Nephron (organoid): ENCODE data around the gene KCNAB1.

Experiments used
- H3K27ac Mint-ChIP-seq, 3 experiments: 2 replicates each; pipeline ENCODE4 v1.8.0; 2020; ENCODE audit warnings: mixed read lengths in 3 of 3, mild to moderate bottlenecking in 2 of 3, moderate library complexity in 1 of 3
- H3K27me3 Mint-ChIP-seq: 2 replicates; pipeline ENCODE4 v1.8.0; 2021; ENCODE audit warnings: low read depth, mild to moderate bottlenecking, moderate library complexity, mixed read lengths
- H3K36me3 Mint-ChIP-seq: 2 replicates; pipeline ENCODE4 v1.8.0; 2020; ENCODE audit warnings: low read depth, mixed read lengths
- H3K4me1 Mint-ChIP-seq: 2 replicates; pipeline ENCODE4 v1.8.0; 2020; ENCODE audit warnings: mixed read lengths
- H3K4me3 Mint-ChIP-seq, 3 experiments: 2 replicates each; pipeline ENCODE4 v1.8.0; 2020; ENCODE audit warnings: mild to moderate bottlenecking in 3 of 3, mixed read lengths in 3 of 3, moderate library complexity in 2 of 3
- H3K9me3 Mint-ChIP-seq: 2 replicates; pipeline ENCODE4 v1.8.0; 2020; ENCODE audit warnings: mixed read lengths
- TF ChIP-seq, protein P1 (sequence below), 3 experiments: fragments of 200-600 bp; sonication (generic); IDR thresholded peaks; one replicate each; pipeline ENCODE4 v1.5.0; 2021; ENCODE audit warnings: antibody characterized with exemption in 3 of 3; ENCODE audit not compliant: unreplicated experiment in 3 of 3

Gene KCNAB1

DNA sequence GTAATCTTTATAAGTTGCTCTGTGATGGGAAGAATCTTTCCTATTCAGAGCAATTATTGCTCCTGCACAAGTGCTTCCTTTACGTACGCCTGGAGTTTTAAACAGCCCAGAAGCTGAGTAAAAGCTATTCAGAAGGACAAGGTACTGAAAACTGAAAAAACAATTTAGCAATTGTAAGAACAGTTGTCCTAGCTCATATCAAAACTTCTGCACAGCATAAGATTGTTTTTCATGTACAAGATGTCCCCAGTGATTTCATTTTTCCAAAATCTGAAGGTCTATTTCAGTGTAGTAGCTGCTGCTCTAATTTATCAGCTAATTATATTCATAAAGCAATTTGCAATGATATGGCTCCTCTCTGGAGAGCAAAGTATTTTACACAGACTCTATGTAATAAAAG is 23.7 kb downstream of the KCNAB1 start:
- no peak overlapping the region for H3K4me3 Mint-ChIP-seq
- peaks cover 10% of the 10 kb centered on the region for H3K4me1 Mint-ChIP-seq
- TF ChIP-seq, protein P1, sequence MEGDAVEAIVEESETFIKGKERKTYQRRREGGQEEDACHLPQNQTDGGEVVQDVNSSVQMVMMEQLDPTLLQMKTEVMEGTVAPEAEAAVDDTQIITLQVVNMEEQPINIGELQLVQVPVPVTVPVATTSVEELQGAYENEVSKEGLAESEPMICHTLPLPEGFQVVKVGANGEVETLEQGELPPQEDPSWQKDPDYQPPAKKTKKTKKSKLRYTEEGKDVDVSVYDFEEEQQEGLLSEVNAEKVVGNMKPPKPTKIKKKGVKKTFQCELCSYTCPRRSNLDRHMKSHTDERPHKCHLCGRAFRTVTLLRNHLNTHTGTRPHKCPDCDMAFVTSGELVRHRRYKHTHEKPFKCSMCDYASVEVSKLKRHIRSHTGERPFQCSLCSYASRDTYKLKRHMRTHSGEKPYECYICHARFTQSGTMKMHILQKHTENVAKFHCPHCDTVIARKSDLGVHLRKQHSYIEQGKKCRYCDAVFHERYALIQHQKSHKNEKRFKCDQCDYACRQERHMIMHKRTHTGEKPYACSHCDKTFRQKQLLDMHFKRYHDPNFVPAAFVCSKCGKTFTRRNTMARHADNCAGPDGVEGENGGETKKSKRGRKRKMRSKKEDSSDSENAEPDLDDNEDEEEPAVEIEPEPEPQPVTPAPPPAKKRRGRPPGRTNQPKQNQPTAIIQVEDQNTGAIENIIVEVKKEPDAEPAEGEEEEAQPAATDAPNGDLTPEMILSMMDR (IDR thresholded peaks at IDR 0.05; ENCODE audit: unreplicated experiment in 3 of 3), result no peak
- peak overlapping the region in 2 of 3 experiments; percentile 29 to 33 for H3K27ac Mint-ChIP-seq
- H3K27me3 Mint-ChIP-seq, result no peaks in the 10 kb centered on the region
- H3K36me3 Mint-ChIP-seq, result no peaks in the 10 kb centered on the region
- no peaks in the 10 kb centered on the region for H3K9me3 Mint-ChIP-seq

DNA sequence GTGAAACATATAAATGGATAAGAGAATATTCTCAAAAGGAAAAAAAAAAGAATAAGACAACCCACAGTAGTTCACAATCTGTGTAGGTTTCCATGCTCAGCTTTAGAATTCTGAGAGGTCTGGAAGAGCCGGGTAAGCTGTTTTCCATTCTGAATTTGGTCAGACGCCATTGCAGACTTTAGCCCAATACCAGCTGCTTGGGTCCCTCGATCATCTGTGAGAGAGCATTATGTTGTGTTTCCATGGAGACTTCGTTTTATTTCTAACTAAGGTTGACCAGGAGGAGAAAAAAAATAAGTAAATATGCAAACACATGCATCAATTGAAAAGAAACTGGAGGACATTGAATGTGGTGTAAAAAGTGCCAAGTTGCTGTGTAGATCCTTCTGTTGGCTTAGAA is 25.5 kb downstream of the KCNAB1 start:
- TF ChIP-seq, protein P1 (IDR thresholded peaks at IDR 0.05; ENCODE audit: unreplicated experiment in 3 of 3), result no peak

DNA sequence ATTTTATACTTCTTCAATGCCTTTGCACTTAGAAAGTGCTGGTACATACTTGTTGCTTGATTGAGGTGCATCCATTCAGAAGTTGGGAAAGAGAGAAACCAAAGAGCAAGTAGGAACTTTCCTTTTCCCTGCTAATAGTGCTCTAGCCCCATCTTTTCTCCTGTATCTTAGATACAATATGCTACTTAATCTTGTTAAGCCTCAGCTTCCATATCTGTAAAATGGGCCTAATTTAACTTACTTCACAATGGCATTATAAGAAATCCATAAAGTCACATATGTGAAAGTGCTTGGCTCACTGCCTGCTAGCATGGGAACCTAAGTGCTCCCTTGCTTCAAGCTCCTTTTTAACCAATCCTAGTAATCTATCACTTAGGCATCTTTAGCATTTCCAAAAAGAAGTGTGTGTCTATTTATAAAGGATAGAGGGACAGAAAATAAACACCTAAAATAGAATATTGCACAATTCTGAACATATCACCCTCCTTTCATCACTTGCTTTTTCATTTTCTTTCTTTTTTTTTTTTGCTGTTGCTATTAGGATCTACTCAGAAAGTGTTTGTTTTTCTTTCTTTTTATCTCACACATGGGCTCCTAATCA is 28.1 kb downstream of the KCNAB1 start:
- Mint-ChIP-seq H3K27ac (peak overlapping the region; percentile 91 to 95 (median 93)), H3K9me3 (no peaks in the 10 kb centered on the region), H3K4me3 (no peak overlapping the region), H3K27me3 (no peaks in the 10 kb centered on the region), H3K4me1 (peaks cover 35% of the 10 kb centered on the region), H3K36me3 (no peaks in the 10 kb centered on the region)
- TF ChIP-seq, protein P1 (IDR thresholded peaks at IDR 0.05; ENCODE audit: unreplicated experiment in 3 of 3), result no peak

More for the DNA sequence above, 25.5 kb downstream of the KCNAB1 start:
- H3K9me3 Mint-ChIP-seq, result no peaks in the 10 kb centered on the region
- H3K27ac Mint-ChIP-seq, result peak overlapping the region in 1 of 3 experiments; percentile 12
- no peak overlapping the region for H3K4me3 Mint-ChIP-seq
- no peaks in the 10 kb centered on the region for H3K36me3 Mint-ChIP-seq
- H3K27me3 Mint-ChIP-seq, result no peaks in the 10 kb centered on the region
- peaks cover 26% of the 10 kb centered on the region for H3K4me1 Mint-ChIP-seq

DNA sequence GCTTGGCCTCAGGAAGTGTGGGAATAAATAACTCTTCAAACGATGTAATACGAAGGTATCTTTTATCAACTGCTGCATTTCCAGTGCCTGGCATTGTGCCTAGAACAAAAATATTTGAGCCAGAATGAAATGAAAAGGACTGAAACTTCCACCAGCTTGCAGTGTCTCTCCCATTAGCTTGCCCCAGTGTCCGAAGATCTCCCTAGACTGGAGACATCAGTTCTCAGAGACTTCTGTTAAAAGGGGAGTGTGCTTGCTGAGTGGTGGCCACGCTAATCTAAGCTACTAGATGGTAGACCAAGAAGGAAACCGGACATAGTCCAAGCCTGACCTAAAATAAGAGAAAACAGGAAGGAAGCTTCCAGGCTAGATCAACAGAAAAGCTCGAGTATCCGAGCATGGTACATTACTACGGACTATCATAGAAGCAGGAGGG is 28.6 kb downstream of the KCNAB1 start:
- no peaks in the 10 kb centered on the region for H3K27me3 Mint-ChIP-seq
- no peaks in the 10 kb centered on the region for H3K9me3 Mint-ChIP-seq
- peak overlapping the region; percentile 91 to 95 (median 93) for H3K27ac Mint-ChIP-seq
- TF ChIP-seq, protein P1 (IDR thresholded peaks at IDR 0.05; ENCODE audit: unreplicated experiment in 3 of 3), result no peak
- peaks cover 35% of the 10 kb centered on the region for H3K4me1 Mint-ChIP-seq
- H3K36me3 Mint-ChIP-seq, result no peaks in the 10 kb centered on the region
- peak overlapping the region in 1 of 3 experiments; percentile 0 for H3K4me3 Mint-ChIP-seq

DNA sequence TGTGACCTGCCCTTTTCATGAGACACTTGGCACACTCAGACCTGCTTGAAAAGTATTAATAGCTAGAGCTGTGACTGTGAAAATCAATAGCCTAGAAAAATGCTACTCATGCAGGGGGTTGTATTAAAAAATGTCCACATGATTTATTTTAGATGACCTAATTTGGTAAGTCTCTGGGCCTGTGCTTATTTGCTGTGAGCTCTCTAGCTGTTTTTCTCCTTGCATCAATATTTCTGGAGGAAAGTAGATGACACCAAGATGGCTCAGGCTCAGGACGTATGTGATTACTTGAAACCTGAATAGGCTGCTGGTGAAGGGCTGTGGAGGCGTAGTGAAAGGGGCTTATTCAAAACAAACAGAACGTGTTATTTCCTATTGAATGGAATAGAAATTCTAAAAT is 29.5 kb downstream of the KCNAB1 start:
- H3K4me1 Mint-ChIP-seq, result peaks cover 35% of the 10 kb centered on the region
- peak overlapping the region; percentile 91 to 95 (median 93) for H3K27ac Mint-ChIP-seq
- H3K9me3 Mint-ChIP-seq, result no peaks in the 10 kb centered on the region
- H3K36me3 Mint-ChIP-seq, result no peaks in the 10 kb centered on the region
- TF ChIP-seq, protein P1 (IDR thresholded peaks at IDR 0.05; ENCODE audit: unreplicated experiment in 3 of 3), result no peak
- H3K4me3 Mint-ChIP-seq, result peak overlapping the region in 1 of 3 experiments; percentile 7
- no peaks in the 10 kb centered on the region for H3K27me3 Mint-ChIP-seq
